Fibroblast of mammary gland (primary cell): Measurements from ENCODE around the gene TNS1.

Source experiments
- DNase-seq: peaks from one replicate; pipeline ENCODE4 v3.0.0-alpha.2; 2010; ENCODE audit warnings: low read depth
- H3K4me3 ChIP-seq: 2 replicates; pipeline ENCODE4 v1.5.1; 2011; ENCODE audit warnings: low read depth, mild to moderate bottlenecking, low read length, moderate library complexity; ENCODE audit not compliant: control insufficient read depth
- CTCF ChIP-seq: conservative IDR thresholded peaks from 2 replicates; pipeline ENCODE4 v1.5.1; 2011; ENCODE audit warnings: low read depth, low read length, inconsistent platforms; ENCODE audit not compliant: control insufficient read depth, insufficient read depth

Gene TNS1

DNA sequence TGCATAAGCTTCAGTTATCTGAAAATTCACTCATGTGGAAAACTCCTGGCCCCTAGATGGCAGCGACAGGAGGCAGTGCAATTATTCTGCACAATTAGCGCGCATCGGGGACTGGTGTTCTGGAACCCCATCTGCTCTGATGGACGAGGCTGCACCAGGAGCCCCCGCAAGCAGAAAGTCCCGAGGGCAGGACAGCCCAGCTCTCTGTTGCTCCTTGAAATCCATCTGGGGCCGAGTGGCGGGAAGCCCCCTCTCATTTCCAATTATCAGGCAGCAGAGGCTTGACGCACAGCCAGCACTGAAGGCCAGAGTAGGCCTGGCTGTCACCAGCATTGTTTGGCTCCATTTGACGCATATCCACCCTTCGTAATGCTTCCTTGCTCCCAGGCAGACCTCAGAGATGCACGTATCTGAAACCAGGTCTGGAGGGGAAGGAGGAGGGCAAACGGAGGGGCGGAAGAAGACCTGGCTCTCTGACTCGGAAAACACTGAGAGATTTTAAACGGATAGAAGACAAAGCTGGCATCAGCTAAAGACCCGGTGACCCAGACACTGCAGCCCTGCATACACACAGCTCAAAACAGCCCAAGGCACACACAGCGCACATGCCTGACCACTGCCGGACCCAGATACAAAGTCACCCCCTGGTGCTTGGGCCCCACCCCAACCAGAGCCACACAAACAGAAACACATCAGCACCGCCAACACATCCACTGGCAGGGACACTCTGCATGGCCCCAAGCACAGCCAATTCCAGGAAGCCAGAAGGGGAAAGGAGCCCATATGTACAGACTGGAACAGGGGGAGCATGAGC, 69.8 kb downstream of the TNS1 start:
- TF ChIP-seq CTCF = peak; percentile 17
- H3K4me3 ChIP-seq = no peak overlapping the region
- no peak for DNase-seq

- DNase-seq = no peak
- no peak overlapping the region for H3K4me3 ChIP-seq
- TF ChIP-seq CTCF = no peak
Observed at GRCh38 chr2:217931846-217932560, 70.8 kb downstream of the TNS1 start.

- no peak overlapping the region for H3K4me3 ChIP-seq
- DNase-seq = no peak
- TF ChIP-seq CTCF = no peak
Observed at GRCh38 chr2:217930761-217931563, 71.8 kb downstream of the TNS1 start.

DNA sequence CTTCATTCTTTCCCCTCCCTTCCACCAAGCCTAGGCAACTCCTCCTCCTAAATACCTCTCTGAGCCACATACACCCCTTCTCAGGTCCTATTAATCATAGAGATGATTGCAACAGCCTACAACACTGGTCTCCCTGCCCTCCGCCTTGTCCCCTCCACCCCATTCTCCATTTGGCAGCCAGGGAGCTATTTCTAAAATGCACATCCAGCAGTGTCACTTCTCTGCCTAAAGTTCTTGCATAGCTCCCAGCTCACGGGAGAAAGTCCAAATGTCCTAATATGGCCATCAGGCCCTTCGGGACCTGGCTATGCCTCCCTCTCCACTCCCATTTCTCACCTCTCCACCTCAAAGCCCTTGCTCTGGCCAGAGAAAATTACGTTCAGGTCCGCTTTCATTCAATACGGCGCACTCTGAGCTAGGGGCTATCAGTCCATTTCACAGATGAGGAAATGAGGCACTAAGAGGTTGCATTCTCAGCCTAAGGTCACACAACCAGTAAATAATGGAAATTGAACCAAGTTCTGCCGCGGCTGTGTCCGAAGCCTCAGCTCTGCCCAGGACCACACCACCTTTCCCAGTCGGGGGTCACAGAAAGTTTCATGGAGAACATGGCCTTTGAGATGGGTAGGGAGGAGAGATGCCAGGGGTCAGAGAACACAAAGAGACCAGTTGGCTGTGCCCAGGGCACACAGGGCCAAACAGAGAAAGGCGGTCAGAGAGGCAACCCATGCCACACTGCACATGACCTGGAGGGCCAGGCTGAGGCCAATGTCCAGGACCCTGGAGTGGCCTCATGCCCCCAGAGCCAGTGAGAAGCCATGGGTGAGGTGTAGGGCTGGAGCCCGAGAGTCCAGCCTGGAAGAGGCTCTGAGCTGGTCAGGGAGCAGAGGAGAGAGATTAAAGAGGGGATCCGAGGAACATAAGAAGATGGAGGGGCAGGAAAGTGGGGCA, 72.8 kb downstream of the TNS1 start:
- no peak overlapping the region for H3K4me3 ChIP-seq
- TF ChIP-seq CTCF = no peak
- peak; percentile 55 for DNase-seq

DNA sequence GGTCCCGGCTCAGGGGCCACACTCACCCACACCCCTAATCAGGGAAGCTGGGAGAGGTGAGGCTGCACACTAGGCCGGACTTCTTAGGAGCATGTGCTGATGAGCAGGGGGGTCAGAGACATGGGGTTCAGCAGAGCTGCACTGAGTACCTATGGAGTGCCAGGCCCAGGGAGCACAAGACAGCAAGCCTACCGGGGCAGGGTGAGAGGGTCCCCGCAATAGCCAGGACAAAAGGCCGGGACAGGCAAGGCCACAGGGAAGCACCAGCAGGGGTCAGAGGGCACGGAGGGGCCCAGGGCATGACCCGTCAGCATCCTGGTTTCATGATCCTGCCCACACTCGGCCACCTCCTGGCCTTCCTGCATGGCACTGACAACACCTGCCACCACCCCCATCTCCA, 73.5 kb downstream of the TNS1 start:
- H3K4me3 ChIP-seq = no peak overlapping the region
- no peak for DNase-seq
- no peak for TF ChIP-seq CTCF
